ENCODE data around the gene SLIT3.

SLIT3 gene

DNA sequence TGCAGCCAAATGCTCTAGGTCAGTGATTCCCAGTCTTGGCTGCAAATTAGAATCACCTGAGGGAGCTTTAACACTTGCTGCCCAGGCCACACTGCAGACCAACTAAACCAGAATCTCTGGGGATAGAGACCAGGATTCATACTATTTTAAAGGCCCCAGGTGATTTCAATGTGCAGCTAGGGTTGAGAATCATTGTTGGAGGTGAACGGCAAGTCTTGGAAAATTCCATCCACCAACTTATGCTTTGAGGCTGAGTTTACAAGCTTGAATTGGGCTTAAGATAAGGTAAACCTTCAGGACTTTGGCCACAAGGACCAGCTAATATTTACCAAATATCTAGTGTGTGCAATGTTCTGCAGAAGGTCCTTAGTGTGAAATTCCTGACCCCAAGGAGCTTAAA lies 27.5 kb downstream of the SLIT3 start:
- in situ Hi-C loops (cut with MboI; ENCODE audit: low pct_unique_long_range_greater_than_20kb, low sequenced_read_pairs) = no loop called here
- no peak for DNase-seq

DNA sequence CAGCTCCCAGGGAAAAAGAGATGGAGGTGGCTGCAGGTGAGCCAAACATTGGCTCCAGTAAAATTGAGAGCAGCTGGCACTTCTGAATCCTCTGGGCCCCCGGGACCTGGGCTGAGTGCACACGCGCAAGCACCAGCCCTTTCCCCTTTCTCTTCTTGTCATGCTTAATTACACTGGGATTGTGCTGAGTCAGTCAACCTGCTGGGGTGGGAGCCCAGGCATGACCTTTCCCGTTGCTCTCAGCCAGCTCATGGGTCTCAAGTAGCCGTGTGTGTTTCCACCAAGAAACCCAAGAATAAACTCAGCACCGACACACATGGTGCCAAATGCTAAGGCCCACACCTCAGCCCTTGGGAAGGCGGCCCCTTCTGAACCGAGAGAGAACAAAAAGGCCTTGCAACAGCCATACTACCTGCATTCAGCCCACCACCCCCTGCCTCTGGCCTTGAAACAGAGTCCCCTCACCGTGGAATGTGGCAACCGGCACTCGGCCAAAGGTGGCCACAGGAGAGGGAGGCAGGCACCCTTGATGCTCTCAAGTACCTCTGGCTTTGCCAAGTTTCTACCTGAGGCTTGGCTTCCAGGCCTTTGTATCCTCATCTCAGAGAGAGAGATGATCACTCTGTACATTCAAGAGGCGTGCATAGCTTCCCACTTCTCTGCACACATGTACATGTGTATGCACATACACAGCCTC lies 28.1 kb downstream of the SLIT3 start:
- DNase-seq = no peak

DNA sequence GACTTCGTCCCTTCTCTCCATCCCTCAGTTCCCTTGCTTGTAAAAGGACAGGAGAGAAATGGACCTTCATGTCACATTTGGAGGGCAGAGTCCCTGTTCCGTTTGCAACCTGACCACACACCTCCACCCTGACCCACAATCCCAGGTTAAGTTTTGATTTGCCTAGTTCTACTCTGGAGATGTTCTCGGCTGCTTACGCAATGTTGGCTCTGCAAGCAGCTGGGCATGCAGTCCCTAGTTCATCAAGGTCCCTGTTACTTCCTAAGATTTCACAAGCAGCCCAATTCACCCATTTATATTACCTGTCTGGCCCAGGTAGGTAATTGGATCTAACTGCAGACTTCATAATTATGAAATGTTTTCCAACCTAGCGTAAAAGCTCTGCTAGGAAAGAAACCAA lies 28.8 kb downstream of the SLIT3 start:
- no peak for DNase-seq
- in situ Hi-C loops (cut with MboI; ENCODE audit: low pct_unique_long_range_greater_than_20kb, low sequenced_read_pairs) = no loop called here

More for the DNA sequence above, 28.1 kb downstream of the SLIT3 start:
- in situ Hi-C loops (cut with MboI; ENCODE audit: low pct_unique_long_range_greater_than_20kb, low sequenced_read_pairs) = no loop called here

DNA sequence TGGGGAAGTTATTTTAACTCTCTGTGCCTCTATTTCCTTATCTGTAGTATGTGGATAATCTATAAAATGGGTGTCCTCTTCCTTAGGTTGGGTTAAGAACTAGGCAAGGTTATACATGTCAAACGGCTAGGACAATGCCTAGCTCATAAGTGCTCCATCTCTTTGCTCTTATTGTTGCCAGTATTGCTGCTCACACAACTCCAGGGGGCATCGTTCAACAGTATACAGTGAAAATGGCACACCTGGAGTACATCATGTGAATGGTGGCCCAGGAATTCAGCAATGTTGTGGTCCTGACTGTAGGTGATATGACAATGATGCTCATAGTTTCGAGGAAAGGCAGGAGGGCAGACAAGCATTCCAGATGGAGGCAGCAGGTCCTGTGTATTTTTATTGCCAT lies 30.1 kb downstream of the SLIT3 start:
- no peak for DNase-seq
- in situ Hi-C loops (cut with MboI; ENCODE audit: low pct_unique_long_range_greater_than_20kb, low sequenced_read_pairs) = no loop called here

DNA sequence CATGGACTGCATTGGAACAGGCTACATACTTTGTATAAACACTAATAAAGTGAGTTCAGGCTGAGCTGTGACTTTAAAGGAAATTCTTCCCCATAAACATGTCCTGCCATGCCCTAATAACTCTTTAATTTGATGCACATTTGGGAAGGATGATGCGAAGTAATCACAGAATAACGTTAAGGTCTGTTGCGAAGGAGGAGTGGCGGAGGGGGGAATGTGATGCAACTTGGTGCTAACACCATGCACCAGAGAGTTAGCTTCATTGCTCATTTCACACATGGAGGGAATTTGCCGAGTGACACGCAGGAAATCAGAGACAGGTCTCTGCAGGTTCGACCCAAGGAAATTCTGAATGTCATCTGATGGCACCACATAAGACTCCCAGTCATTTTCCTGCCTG lies 32.9 kb downstream of the SLIT3 start:
- DNase-seq = no peak
- in situ Hi-C loops (cut with MboI; ENCODE audit: low pct_unique_long_range_greater_than_20kb, low sequenced_read_pairs) = no loop called here

DNA sequence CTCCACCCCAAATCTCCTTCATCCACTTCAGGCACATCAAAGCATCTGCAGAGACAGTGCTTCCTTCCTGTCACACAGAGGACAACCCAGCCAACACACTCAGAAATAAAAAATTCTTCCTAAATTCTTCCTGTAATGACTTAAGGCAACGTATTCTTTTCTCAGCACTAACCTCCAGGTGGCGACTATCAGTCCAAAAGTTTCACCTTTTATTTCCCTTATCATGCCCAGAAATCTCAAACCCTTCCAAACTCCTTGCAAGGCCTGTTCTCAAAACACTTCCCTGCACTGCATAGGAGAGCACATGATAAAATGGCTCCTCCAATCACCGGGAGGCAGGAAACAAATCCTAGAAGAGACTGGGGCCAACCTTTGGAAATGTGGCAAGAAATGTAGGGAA lies 35.1 kb downstream of the SLIT3 start:
- in situ Hi-C loops (cut with MboI; ENCODE audit: low pct_unique_long_range_greater_than_20kb, low sequenced_read_pairs) = no loop called here
- DNase-seq = peak; percentile 3

DNA sequence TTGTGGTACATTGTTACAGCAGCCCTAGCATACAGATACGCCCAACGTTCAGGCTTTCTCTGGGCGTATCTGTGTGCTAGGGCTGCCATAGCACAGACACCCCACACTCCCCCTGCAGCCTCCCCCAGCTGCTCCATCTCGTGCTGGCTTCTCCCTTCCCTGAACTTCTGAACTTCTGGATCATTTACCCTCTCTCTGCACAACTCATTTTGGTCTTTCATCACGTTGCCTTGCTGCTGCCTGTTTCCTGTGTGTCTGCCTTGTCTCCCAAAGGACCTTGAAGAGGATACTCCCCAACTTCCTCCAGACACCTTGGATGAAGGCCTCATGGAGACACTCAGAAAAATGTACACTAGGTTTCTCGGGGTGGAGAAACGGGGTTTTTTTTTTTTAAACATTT lies 37.3 kb downstream of the SLIT3 start:
- in situ Hi-C loops (cut with MboI; ENCODE audit: low pct_unique_long_range_greater_than_20kb, low sequenced_read_pairs) = no loop called here
- no peak for DNase-seq

DNA sequence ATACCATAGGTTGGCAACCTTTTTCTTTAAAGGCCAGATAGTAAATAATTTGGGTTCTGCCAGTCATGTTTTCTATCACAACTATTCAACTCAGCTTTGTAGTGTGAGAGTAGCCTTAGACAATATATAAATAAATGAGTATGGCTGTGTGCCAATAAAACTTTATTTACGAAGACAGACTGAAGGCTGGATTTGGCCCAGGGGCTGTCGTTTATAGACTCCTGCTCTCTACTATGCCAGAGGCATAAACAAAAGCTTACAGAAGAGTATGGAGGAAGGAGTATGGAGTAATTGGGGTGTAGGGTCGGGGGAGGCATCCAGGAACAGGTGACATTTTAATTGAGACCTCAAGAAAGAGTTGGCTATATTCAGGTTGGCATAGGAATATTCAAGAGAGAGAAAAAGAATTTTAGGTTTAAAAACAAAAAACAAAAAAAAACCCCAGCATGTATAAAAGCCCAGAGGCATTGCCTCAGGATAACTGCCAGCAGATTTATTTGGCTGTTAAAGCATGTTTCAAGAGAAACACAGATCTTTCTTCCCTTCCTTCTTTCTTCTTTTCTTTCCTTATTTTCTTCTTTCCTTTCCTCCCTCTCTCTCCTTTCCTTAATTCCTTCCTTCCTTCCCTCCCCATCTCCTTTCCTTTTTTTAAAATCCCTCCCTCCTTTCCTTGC lies 39.9 kb downstream of the SLIT3 start:
- DNase-seq = no peak
- in situ Hi-C loops (cut with MboI; ENCODE audit: low pct_unique_long_range_greater_than_20kb, low sequenced_read_pairs) = no loop called here

DNA sequence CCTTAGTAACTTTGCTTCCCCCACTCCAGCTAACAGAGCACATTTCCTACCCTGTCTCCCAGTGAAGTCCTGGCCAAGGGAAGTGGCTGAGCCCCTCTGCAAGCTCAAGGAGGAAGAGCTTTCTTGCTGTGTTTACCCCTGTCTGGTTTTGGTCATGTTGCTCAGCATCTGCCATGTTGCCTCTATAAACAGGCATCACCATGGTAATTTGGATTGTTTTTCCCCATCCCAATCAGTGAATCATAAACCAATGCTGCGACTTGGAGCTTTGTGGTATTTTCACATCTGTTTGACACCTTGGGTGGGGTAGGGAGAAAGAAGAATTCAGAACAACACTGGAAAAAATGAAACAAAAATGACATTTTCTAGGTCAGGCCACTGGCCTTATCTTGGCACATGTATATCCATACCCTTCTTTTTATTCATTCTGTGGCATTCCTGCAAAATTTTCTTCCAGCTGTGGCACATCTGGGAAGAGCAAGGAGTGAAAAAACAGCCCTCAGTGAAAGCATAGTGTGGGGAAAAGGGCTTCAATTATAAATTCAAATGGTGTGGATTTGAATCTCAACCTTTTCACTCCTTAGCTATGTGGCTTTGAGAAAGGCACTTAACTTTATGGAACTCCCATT lies 42.5 kb downstream of the SLIT3 start:
- DNase-seq = no peak
- in situ Hi-C loops (cut with MboI; ENCODE audit: low pct_unique_long_range_greater_than_20kb, low sequenced_read_pairs) = no loop called here

DNA sequence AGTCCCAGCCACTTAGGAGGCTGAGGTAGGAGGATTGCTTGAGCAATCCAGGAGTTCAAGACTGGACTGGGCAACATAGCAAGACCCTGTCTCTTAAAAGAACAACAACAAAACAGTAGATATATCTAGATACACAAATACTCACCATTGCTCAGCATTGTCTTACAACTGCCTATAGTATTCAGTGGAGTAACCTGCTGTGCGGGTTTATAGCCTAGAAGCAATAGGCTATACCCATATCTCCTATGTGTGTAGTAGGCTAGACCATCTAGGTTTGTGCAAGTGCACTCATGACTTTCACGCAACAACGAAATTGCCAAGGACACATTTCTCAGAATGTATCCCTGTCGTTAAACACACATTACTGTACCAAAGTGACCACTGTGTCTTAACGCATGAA lies 44.7 kb downstream of the SLIT3 start:
- DNase-seq = no peak
- in situ Hi-C loops (cut with MboI; ENCODE audit: low pct_unique_long_range_greater_than_20kb, low sequenced_read_pairs) = no loop called here

DNA sequence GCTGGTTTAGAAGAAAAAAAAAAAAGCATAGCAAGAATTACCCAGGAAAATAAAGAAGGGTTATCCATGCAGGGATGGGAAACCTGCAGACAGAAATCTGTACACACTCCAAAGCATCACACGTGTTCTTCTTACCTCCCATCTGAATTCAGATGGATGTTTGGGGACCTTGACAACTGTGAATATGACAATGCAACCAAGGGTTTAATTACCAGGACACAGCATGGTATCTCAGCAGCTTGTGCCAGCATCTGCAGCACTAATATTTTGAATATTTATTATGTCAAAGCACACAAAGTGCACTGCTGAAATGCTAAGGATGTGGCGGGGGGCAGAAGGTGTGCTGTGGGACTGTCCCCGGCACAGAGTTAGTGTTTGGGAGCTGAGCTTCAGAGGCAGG lies 47.9 kb downstream of the SLIT3 start:
- no peak for DNase-seq
- in situ Hi-C loops (cut with MboI; ENCODE audit: low pct_unique_long_range_greater_than_20kb, low sequenced_read_pairs) = no loop called here

DNA sequence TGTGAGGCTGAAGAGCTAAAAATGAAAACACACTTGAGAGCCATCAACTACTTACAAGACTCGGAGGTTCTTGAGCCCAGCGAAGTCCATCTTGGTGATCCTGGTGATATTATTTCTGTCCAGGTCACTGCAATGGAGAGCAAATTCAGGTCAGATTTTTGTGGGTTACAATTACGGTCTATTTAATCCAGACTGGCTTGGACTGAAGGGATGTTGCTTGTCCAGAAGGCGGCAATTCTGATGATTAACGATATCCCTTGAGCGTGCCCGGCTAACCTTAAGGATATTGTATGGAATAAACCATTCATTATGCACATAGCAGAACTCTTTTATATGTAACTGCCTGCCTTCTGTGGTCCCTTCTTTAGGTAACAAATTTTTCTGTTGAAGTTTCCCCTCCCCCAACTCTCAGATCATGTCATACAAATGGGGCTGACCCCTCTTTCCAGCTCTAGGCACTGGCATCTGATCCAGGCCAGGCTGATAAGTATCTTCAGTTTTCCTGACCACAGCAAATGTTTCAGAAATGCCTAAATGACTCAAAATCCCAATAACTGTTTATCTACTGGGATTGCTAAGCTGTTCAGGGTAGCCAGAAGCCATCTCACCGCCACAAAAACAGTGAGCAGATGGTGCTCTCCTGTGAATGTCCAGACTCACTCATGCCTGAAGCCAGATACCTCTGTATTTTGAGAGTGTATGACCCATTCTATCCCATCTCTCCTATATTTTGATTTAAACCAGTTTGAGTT lies 49.4 kb downstream of the SLIT3 start:
- in situ Hi-C loops (cut with MboI; ENCODE audit: low pct_unique_long_range_greater_than_20kb, low sequenced_read_pairs) = no loop called here
- no peak for DNase-seq

DNA sequence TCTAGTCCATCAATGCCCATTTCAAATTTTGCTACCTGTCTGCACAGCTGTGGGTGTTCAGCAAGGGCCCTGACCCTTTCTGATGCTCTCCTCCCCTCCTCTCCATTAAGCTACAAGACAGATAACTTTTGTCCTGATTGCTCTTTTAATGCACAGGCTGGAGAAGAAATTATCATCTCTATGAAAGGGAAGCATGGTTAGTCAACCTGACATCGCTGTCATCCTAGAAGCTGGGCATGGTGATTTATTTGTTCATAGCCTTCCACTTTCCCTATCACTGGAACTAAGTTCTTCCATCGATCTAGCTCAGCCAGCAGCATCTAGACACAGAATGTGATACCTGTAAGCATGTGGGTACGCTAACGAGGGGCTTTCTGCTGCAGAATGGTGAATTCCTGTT lies 50.1 kb downstream of the SLIT3 start:
- in situ Hi-C loops (cut with MboI; ENCODE audit: low pct_unique_long_range_greater_than_20kb, low sequenced_read_pairs) = no loop called here
- DNase-seq = no peak

DNA sequence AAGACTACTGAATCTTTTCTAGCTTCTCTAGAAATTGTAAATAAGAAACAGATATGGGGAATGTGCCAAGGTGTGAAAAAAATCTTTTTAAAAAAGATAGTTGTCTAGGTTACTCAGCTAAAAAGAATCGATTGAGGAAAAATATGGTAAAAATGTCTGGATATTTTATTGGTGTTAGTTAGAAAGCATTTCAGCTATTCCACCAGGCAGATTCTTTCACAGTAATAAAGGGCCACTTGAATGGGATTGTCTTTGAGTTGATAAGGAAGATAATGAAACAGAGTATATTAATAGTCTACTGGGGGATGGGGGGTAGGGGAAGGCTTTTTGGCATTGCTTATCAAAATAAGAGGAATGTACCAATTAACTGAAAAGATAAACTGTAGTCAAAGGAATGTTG lies 51.9 kb downstream of the SLIT3 start:
- DNase-seq = no peak
- in situ Hi-C loops (cut with MboI; ENCODE audit: low pct_unique_long_range_greater_than_20kb, low sequenced_read_pairs) = no loop called here

DNA sequence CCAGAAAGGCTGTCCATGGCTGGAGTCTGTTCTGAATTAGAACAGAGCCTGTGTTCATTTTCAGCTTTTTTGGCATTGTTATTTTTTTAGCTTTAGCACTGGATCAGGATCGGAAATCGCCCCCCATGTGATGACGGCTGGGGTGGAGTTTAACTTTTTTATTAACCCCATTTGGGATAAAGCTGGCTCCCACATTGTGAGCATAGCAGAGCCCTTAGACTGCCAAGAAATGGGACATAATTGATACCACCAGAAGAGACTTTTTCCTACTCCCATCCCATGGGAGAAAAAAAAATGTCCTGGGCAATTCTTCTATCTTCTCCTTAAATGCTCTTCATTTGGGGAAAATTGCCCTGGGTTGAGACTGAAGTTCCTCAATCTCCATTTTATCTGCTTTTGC lies 52.4 kb downstream of the SLIT3 start:
- no peak for DNase-seq
- in situ Hi-C loops (cut with MboI; ENCODE audit: low pct_unique_long_range_greater_than_20kb, low sequenced_read_pairs) = no loop called here

DNA sequence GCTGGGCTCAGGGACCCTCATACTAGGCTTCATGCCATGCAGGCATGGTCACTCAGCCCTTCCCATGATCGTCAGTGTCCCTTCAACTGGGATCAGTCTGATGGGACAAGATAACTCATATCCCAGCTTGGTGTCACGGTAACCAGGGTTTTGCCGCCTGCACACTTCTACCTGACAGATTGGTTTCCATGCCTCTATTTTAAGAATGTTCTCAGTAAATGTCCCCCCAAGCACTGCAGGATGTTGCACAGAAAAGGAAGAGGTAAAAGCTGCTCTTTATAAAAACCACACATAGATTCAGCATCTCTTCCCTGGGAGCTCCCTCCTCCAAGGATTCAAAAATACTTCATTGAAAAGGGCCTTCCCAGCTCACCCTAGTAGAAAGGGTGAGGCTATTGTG lies 56.1 kb downstream of the SLIT3 start:
- in situ Hi-C loops (cut with MboI; ENCODE audit: low pct_unique_long_range_greater_than_20kb, low sequenced_read_pairs) = no loop called here

DNA sequence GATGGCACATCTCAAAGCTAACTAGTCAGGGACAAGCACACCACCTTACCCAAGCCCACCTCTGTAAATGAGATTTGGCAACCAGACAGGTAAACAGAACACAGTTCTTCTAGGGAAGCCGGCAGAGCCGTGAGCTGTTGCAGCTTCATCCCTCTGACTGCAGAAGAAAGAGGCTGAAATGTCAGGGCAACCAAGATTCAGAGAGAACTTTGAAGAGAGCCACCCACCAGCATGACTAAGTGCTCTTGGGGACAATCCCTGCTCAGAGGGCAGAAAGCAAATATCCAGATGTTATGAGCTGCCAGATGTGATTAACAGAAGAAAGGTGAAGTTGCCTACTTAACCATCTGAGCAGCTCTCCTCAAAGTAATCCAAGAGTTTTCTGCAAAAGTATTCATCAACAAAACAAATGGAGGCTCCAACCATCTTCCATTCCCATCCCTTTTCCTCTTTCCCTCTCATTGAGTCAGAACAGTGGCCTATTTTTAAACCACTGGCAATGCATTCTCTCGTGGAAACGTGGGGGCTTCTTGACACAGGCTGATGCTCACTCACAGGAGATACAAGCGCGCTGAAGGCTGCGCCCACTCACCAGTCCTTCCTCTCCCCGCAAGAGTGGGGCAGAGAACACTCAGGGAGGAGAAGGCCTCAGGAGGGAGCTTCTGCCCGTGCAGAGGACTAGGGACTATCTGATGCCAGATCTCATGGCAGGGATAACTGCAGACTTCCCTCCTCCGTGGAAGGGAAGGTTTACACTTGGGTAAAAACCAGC lies 57.1 kb downstream of the SLIT3 start:
- in situ Hi-C loops (cut with MboI; ENCODE audit: low pct_unique_long_range_greater_than_20kb, low sequenced_read_pairs) = no loop called here

More for the DNA sequence above, 56.1 kb downstream of the SLIT3 start:
- DNase-seq = no peak

DNA sequence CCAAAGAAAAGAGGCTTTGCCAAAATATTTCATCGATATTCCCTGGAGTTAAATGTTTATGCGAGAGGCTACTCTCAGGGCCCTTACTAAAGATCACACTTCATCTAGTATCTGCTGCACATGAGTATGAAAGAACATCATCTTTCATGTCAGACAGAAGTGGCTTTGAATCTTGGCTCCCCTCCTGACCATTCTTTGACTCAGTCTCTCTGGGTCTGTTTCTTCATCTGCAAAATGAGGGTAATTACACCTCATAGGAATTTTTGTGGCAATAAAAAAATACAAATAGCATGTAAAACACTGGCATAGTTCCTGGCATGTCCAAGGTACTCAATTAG lies 58.1 kb downstream of the SLIT3 start:
- in situ Hi-C loops (cut with MboI; ENCODE audit: low pct_unique_long_range_greater_than_20kb, low sequenced_read_pairs) = no loop called here
- DNase-seq = no peak

More for the DNA sequence above, 57.1 kb downstream of the SLIT3 start:
- no peak for DNase-seq

DNA sequence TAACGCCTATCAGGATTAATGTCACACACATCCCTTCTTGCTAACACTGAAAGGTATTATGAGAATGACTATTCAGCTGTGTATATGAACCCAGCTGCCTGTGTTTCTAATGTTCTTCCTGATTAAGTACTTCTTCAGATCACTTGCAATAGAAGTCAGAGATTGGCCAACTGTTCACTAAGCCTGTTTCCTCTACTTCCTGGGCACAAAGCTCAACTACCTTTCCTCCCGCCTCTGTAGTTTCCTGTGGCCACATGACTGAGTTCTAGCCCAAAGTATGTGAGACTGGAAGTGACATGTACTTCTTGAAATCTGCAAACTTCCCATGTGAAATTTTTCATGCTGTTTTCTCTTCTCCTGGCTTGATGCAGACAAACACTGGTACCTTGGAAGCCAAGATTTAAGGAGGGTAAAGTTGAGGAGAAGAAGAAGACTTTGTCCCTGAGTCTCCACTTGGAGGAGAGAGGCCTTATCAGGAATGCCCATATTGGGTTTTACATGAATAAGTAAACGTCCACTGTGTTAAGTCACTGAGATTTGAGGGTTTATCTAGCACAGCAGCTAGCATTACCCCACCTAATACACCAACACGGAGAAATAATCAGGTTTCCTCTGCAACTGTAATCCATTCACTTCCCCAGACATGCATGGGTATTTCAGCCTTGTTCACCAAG lies 58.6 kb downstream of the SLIT3 start:
- no peak for DNase-seq
- in situ Hi-C loops (cut with MboI; ENCODE audit: low pct_unique_long_range_greater_than_20kb, low sequenced_read_pairs) = no loop called here
